ENCODE results near the gene TEX35.

The TEX35 gene

GRCh38 chr1:178506669-178507068, 6.2 kb upstream of the TEX35 start:
- H3K4me3 ChIP-seq (ENCODE audit: low read length), result no peak overlapping the region
- peak; percentile 21 for DNase-seq (ENCODE audit: low read depth, low spot score)

GRCh38 chr1:178509414-178510007, 3.4 kb upstream of the TEX35 start:
- H3K4me3 ChIP-seq (ENCODE audit: low read length), result no peak overlapping the region
- DNase-seq (ENCODE audit: low read depth, low spot score), result no peak

GRCh38 chr1:178510155-178510554, 2.8 kb upstream of the TEX35 start:
- DNase-seq (ENCODE audit: low read depth, low spot score), result no peak
- H3K4me3 ChIP-seq (ENCODE audit: low read length), result no peak overlapping the region

- DNase-seq (ENCODE audit: low read depth, low spot score), result no peak
- H3K4me3 ChIP-seq (ENCODE audit: low read length), result no peak overlapping the region
These were observed 522 bp downstream of the TEX35 start for GRCh38 chr1:178513278-178513983.

- no peak for DNase-seq (ENCODE audit: low read depth, low spot score)
- H3K4me3 ChIP-seq (ENCODE audit: low read length), result no peak overlapping the region
These were observed 3.2 kb downstream of the TEX35 start for GRCh38 chr1:178516110-178516509.

- DNase-seq (ENCODE audit: low read depth, low spot score), result no peak
These were observed 6.0 kb downstream of the TEX35 start for GRCh38 chr1:178518894-178519293.

GRCh38 chr1:178520803-178521202, 7.9 kb downstream of the TEX35 start:
- no peak overlapping the region for H3K4me3 ChIP-seq (ENCODE audit: low read length)
- no peak for DNase-seq (ENCODE audit: low read depth, low spot score)

More at GRCh38 chr1:178518894-178519293, 6.0 kb downstream of the TEX35 start:
- no peak overlapping the region for H3K4me3 ChIP-seq (ENCODE audit: low read length)

- DNase-seq (ENCODE audit: low read depth, low spot score), result no peak
- H3K4me3 ChIP-seq (ENCODE audit: low read length), result no peak overlapping the region
These were observed 8.3 kb downstream of the TEX35 start for GRCh38 chr1:178521241-178521640.

GRCh38 chr1:178527117-178527516, 14.2 kb downstream of the TEX35 start:
- H3K4me3 ChIP-seq (ENCODE audit: low read length), result no peak overlapping the region
- DNase-seq (ENCODE audit: low read depth, low spot score), result no peak

GRCh38 chr1:178528228-178528952, 15.5 kb downstream of the TEX35 start:
- no peak for DNase-seq (ENCODE audit: low read depth, low spot score)
- H3K4me3 ChIP-seq (ENCODE audit: low read length), result no peak overlapping the region

GRCh38 chr1:178528953-178529335, 16.0 kb downstream of the TEX35 start:
- no peak overlapping the region for H3K4me3 ChIP-seq (ENCODE audit: low read length)
- no peak for DNase-seq (ENCODE audit: low read depth, low spot score)

- no peak for DNase-seq (ENCODE audit: low read depth, low spot score)
- H3K4me3 ChIP-seq (ENCODE audit: low read length), result no peak overlapping the region
These were observed 16.6 kb downstream of the TEX35 start for GRCh38 chr1:178529364-178530036.

- no peak for DNase-seq (ENCODE audit: low read depth, low spot score)
- no peak overlapping the region for H3K4me3 ChIP-seq (ENCODE audit: low read length)
These were observed 17.1 kb downstream of the TEX35 start for GRCh38 chr1:178530037-178530402.

- H3K4me3 ChIP-seq (ENCODE audit: low read length), result no peak overlapping the region
- DNase-seq (ENCODE audit: low read depth, low spot score), result no peak
These were observed 17.6 kb downstream of the TEX35 start for GRCh38 chr1:178530502-178530901.

- no peak for DNase-seq (ENCODE audit: low read depth, low spot score)
These were observed 19.0 kb downstream of the TEX35 start for GRCh38 chr1:178531887-178532286.

GRCh38 chr1:178532392-178532791, 19.5 kb downstream of the TEX35 start:
- H3K4me3 ChIP-seq (ENCODE audit: low read length), result no peak overlapping the region
- peak; percentile 53 for DNase-seq (ENCODE audit: low read depth, low spot score)

More at GRCh38 chr1:178531887-178532286, 19.0 kb downstream of the TEX35 start:
- no peak overlapping the region for H3K4me3 ChIP-seq (ENCODE audit: low read length)

- no peak for DNase-seq (ENCODE audit: low read depth, low spot score)
- H3K4me3 ChIP-seq (ENCODE audit: low read length), result no peak overlapping the region
These were observed 20.4 kb downstream of the TEX35 start for GRCh38 chr1:178533121-178533946.

- DNase-seq (ENCODE audit: low read depth, low spot score), result no peak
- no peak overlapping the region for H3K4me3 ChIP-seq (ENCODE audit: low read length)
These were observed 21.4 kb downstream of the TEX35 start for GRCh38 chr1:178534137-178534868.
